ENCODE results near the gene PACS1.

Gene PACS1

GRCh38 chr11:66184728-66185127 lies 114.7 kb downstream of the PACS1 start:
- no peak overlapping the region for H3K27ac ChIP-seq (ENCODE audit: low read depth, low read length)
- H3K36me3 ChIP-seq (ENCODE audit: control insufficient read depth, low read length): no peaks in the 10 kb centered on the region
- 0 out of 2 replicates have a peak, but pooled peaks cover 4% of the 10 kb centered on the region for H3K4me1 ChIP-seq (ENCODE audit: control insufficient read depth, low read length)
- H3K4me2 ChIP-seq (ENCODE audit: low read length): no peak overlapping the region
- H4K20me1 ChIP-seq (ENCODE audit: control insufficient read depth, insufficient read depth, low read depth, low read length): 0 out of 2 replicates have a peak, but pooled peaks cover 4% of the 10 kb centered on the region
- no peaks in the 10 kb centered on the region for H3K27me3 ChIP-seq (ENCODE audit: control insufficient read depth, low read length)
- no peak for TF ChIP-seq CTCF (IDR thresholded peaks at IDR 0.05; ENCODE audit: low read depth, low read length, poor library complexity, severe bottlenecking)
- TF ChIP-seq EZH2phosphoT487 (IDR thresholded peaks at IDR 0.05; ENCODE audit: borderline replicate concordance, low read length): no peak
- peaks cover 36% of the 10 kb centered on the region for H3K79me2 ChIP-seq (ENCODE audit: control insufficient read depth, low read length)
- H3K4me3 ChIP-seq (ENCODE audit: low read length): no peak overlapping the region
- H3K9me2 ChIP-seq (replicated peaks; ENCODE audit: control insufficient read depth, low read length): no peaks in the 10 kb centered on the region
- H3K9me3 ChIP-seq (ENCODE audit: control insufficient read depth, insufficient read depth, low read length): no peaks in the 10 kb centered on the region
- H3F3A ChIP-seq (ENCODE audit: control insufficient read depth, insufficient read depth): no peaks in the 10 kb centered on the region

GRCh38 chr11:66186470-66186869 lies 116.4 kb downstream of the PACS1 start:
- Histone ChIP-seq H3K4me3 (ENCODE audit: low read length) (no peak overlapping the region), H3K27ac (ENCODE audit: low read depth, low read length) (no peak overlapping the region), H3F3A (ENCODE audit: control insufficient read depth, insufficient read depth) (no peaks in the 10 kb centered on the region), H3K4me2 (ENCODE audit: low read length) (no peak overlapping the region), H3K9me3 (ENCODE audit: control insufficient read depth, insufficient read depth, low read length) (no peaks in the 10 kb centered on the region), H3K79me2 (ENCODE audit: control insufficient read depth, low read length) (peaks cover 38% of the 10 kb centered on the region), H3K9me2 (replicated peaks; ENCODE audit: control insufficient read depth, low read length) (no peaks in the 10 kb centered on the region), H3K4me1 (ENCODE audit: control insufficient read depth, low read length) (0 out of 2 replicates have a peak, but pooled peaks cover 4% of the 10 kb centered on the region), H3K27me3 (ENCODE audit: control insufficient read depth, low read length) (no peaks in the 10 kb centered on the region), H3K36me3 (ENCODE audit: control insufficient read depth, low read length) (no peaks in the 10 kb centered on the region; the same call in 1 of the 2 replicates), H4K20me1 (ENCODE audit: control insufficient read depth, insufficient read depth, low read depth, low read length) (0 out of 2 replicates have a peak, but pooled peaks cover 4% of the 10 kb centered on the region)
- TF ChIP-seq EZH2phosphoT487 (IDR thresholded peaks at IDR 0.05; ENCODE audit: borderline replicate concordance, low read length): no peak

- Histone ChIP-seq H3K27me3 (ENCODE audit: control insufficient read depth, low read length) (no peaks in the 10 kb centered on the region), H3K27ac (ENCODE audit: low read depth, low read length) (no peak overlapping the region), H3K9me2 (replicated peaks; ENCODE audit: control insufficient read depth, low read length) (no peaks in the 10 kb centered on the region), H3F3A (ENCODE audit: control insufficient read depth, insufficient read depth) (no peaks in the 10 kb centered on the region), H3K79me2 (ENCODE audit: control insufficient read depth, low read length) (peaks cover 30% of the 10 kb centered on the region), H3K9me3 (ENCODE audit: control insufficient read depth, insufficient read depth, low read length) (no peaks in the 10 kb centered on the region), H3K4me3 (ENCODE audit: low read length) (no peak overlapping the region), H3K4me1 (ENCODE audit: control insufficient read depth, low read length) (0 out of 2 replicates have a peak, but pooled peaks cover 4% of the 10 kb centered on the region), H3K36me3 (ENCODE audit: control insufficient read depth, low read length) (no peaks in the 10 kb centered on the region; the same call in 1 of the 2 replicates), H3K4me2 (ENCODE audit: low read length) (no peak overlapping the region), H4K20me1 (ENCODE audit: control insufficient read depth, insufficient read depth, low read depth, low read length) (0 out of 2 replicates have a peak, but pooled peaks cover 4% of the 10 kb centered on the region)
- TF ChIP-seq EZH2phosphoT487 (IDR thresholded peaks at IDR 0.05; ENCODE audit: borderline replicate concordance, low read length) (no peak), CTCF (IDR thresholded peaks at IDR 0.05; ENCODE audit: low read depth, low read length, poor library complexity, severe bottlenecking) (no peak)
Measured at GRCh38 chr11:66187453-66187852, 117.4 kb downstream of the PACS1 start.

- Histone ChIP-seq H3F3A (ENCODE audit: control insufficient read depth, insufficient read depth) (no peaks in the 10 kb centered on the region), H3K79me2 (ENCODE audit: control insufficient read depth, low read length) (peaks cover 30% of the 10 kb centered on the region), H3K36me3 (ENCODE audit: control insufficient read depth, low read length) (peaks cover 4% of the 10 kb centered on the region; the same call in 1 of the 2 replicates), H3K4me1 (ENCODE audit: control insufficient read depth, low read length) (no peaks in the 10 kb centered on the region), H4K20me1 (ENCODE audit: control insufficient read depth, insufficient read depth, low read depth, low read length) (0 out of 2 replicates have a peak, but pooled peaks cover 4% of the 10 kb centered on the region), H3K9me3 (ENCODE audit: control insufficient read depth, insufficient read depth, low read length) (no peaks in the 10 kb centered on the region), H3K27ac (ENCODE audit: low read depth, low read length) (no peak overlapping the region), H3K27me3 (ENCODE audit: control insufficient read depth, low read length) (no peaks in the 10 kb centered on the region), H3K9me2 (replicated peaks; ENCODE audit: control insufficient read depth, low read length) (no peaks in the 10 kb centered on the region), H3K4me2 (ENCODE audit: low read length) (no peak overlapping the region), H3K4me3 (ENCODE audit: low read length) (no peak overlapping the region)
- TF ChIP-seq CTCF (IDR thresholded peaks at IDR 0.05; ENCODE audit: low read depth, low read length, poor library complexity, severe bottlenecking) (no peak), EZH2phosphoT487 (IDR thresholded peaks at IDR 0.05; ENCODE audit: borderline replicate concordance, low read length) (no peak)
Measured at GRCh38 chr11:66188580-66188979, 118.5 kb downstream of the PACS1 start.
